Stimulated activated naive B cell treated with anti-CD40 and anti-IgM and Interleukin-4, amounts not matched to agents 10 μg/mL and 1 μg/mL and 100 μg/mL, for 72 hours (primary cell): Measurements from ENCODE around the gene KLHL2.
"Not testable (repeated sequence)": the region's sequence is repeated elsewhere in the genome, so short reads cannot be mapped to it uniquely, and the experiment has no call there.

Experiments used
- ATAC-seq, 2 donors: fragments of 150-1000 bp; cut with Tn5 transposase; replicated peaks; 2 replicates each; pipeline ENCODE4 v1.10.0; 2021; ENCODE audit warnings: moderate library complexity in 1 of 2
- DNase-seq: peaks from one replicate; pipeline ENCODE4 v3.0.0; 2021
- H3K27ac Mint-ChIP-seq: one replicate; pipeline ENCODE4 v1.8.0; 2022; ENCODE audit warnings: mild to moderate bottlenecking, mixed read lengths
- H3K27me3 Mint-ChIP-seq, 2 donors: one replicate each; pipeline ENCODE4 v1.8.0; 2022; ENCODE audit warnings: mixed read lengths in 2 of 2
- H3K36me3 Mint-ChIP-seq, 2 donors: one replicate each; pipeline ENCODE4 v1.8.0; 2022; ENCODE audit warnings: mixed read lengths in 2 of 2, mild to moderate bottlenecking in 1 of 2
- H3K4me1 Mint-ChIP-seq, 2 donors: one replicate each; pipeline ENCODE4 v1.8.0; 2022; ENCODE audit warnings: mixed read lengths in 2 of 2, mild to moderate bottlenecking in 1 of 2
- H3K4me3 Mint-ChIP-seq, 2 donors: one replicate each; pipeline ENCODE4 v1.8.0; 2022; ENCODE audit warnings: mild to moderate bottlenecking in 2 of 2, mixed read lengths in 2 of 2, moderate library complexity in 1 of 2
- H3K9me3 Mint-ChIP-seq, 2 donors: one replicate each; pipeline ENCODE4 v1.8.0; 2022; ENCODE audit warnings: mixed read lengths in 2 of 2, mild to moderate bottlenecking in 1 of 2

KLHL2 gene

GRCh38 chr4:165330071-165330470, 122.7 kb downstream of the KLHL2 start:
- Mint-ChIP-seq H3K9me3 (no peaks in the 10 kb centered on the region), H3K36me3 (peaks cover 24 to 38% of the 10 kb centered on the region in 2 donors), H3K4me1 (peaks cover 35 to 45% of the 10 kb centered on the region in 2 donors), H3K27ac (peak overlapping the region; percentile 33), H3K4me3 (peak overlapping the region; percentile 53 to 69), H3K27me3 (no peaks in the 10 kb centered on the region)
- ATAC-seq (no peak), DNase-seq (no peak)

DNA sequence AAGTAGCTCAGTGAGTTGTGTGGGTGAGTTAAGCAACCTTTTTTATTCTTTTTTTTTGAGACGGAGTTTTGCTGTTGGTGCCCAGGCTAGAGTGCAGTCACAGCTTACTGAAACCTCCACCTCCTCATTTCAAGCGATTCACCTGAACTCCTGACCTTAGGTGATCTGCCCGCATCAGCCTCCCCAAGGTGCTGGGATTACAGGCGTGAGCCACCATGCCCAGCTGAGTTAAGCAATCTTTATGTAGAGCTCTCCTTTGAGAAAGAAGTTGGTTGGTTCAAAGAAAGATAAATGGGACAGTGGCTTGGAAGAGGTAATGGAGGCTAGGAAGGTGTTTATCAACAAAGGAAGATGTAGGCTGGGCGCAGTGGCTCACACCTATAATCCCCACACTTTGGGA, 123.3 kb downstream of the KLHL2 start:
- Mint-ChIP-seq H3K4me1 (peaks cover 32 to 43% of the 10 kb centered on the region in 2 donors), H3K36me3 (peaks cover 28 to 39% of the 10 kb centered on the region in 2 donors), H3K27ac (peak overlapping the region; percentile 33), H3K9me3 (no peaks in the 10 kb centered on the region), H3K4me3 (peak overlapping the region; percentile 52 to 53), H3K27me3 (no peaks in the 10 kb centered on the region)
- ATAC-seq, result no peak
- no peak for DNase-seq

GRCh38 chr4:165331359-165331758, 124.0 kb downstream of the KLHL2 start:
- DNase-seq (no peak), ATAC-seq (no peak)
- Mint-ChIP-seq H3K27ac (peak overlapping the region; percentile 54), H3K36me3 (peaks cover 29 to 39% of the 10 kb centered on the region in 2 donors), H3K4me1 (peaks cover 27 to 36% of the 10 kb centered on the region in 2 donors), H3K4me3 (peak overlapping the region; percentile 52 to 53), H3K9me3 (no peaks in the 10 kb centered on the region), H3K27me3 (no peaks in the 10 kb centered on the region)

DNA sequence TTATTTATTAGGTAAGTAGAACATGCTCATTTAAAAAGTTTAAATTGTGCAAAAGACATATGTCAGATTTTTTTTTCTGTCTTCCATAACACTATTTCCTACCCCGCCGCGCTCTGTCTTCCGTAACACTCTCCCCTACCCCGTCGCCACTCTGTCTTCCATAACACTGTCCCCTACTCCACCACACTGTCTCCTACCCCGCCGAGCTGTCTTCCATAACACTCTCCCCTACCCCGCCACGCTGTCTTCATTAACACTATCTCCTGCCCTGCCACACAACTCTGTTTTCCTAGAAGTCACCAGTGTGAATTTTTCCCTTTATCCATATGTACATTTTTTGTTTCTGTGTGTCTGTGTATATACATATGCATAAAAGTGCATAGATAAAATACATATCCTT, 124.5 kb downstream of the KLHL2 start:
- no peak for ATAC-seq
- no peak overlapping the region for H3K27ac Mint-ChIP-seq
- H3K4me3 Mint-ChIP-seq, result peak overlapping the region; percentile 52 to 57
- no peaks in the 10 kb centered on the region for H3K27me3 Mint-ChIP-seq
- no peaks in the 10 kb centered on the region for H3K9me3 Mint-ChIP-seq
- peaks cover 29 to 42% of the 10 kb centered on the region in 2 donors for H3K36me3 Mint-ChIP-seq
- DNase-seq, result no peak
- H3K4me1 Mint-ChIP-seq, result peaks cover 26 to 35% of the 10 kb centered on the region in 2 donors

DNA sequence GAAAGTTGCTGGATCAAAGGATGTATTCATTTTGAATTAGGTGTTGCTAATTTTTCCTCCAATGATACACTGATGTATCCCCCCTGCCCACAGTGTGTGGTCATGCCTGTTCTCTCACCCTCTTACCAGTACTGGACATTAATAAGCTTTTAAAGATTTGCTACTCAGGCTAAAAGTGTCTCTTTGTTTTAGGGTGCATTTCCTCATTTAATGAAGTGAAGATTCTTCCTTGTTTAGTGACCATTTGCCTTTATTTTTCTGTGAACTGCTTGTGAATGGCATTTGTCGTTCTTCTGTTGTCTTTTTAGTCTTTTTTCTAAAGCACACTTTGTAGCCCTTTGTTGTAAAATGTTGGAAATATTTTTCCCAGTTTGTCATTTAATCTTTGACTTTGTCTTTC, 125.1 kb downstream of the KLHL2 start:
- Mint-ChIP-seq H3K36me3 (peaks cover 31 to 44% of the 10 kb centered on the region in 2 donors), H3K27ac (no peak overlapping the region), H3K4me3 (peak overlapping the region; percentile 52 to 57), H3K9me3 (no peaks in the 10 kb centered on the region), H3K4me1 (peaks cover 28 to 39% of the 10 kb centered on the region in 2 donors), H3K27me3 (no peaks in the 10 kb centered on the region)
- DNase-seq (no peak), ATAC-seq (no peak)

DNA sequence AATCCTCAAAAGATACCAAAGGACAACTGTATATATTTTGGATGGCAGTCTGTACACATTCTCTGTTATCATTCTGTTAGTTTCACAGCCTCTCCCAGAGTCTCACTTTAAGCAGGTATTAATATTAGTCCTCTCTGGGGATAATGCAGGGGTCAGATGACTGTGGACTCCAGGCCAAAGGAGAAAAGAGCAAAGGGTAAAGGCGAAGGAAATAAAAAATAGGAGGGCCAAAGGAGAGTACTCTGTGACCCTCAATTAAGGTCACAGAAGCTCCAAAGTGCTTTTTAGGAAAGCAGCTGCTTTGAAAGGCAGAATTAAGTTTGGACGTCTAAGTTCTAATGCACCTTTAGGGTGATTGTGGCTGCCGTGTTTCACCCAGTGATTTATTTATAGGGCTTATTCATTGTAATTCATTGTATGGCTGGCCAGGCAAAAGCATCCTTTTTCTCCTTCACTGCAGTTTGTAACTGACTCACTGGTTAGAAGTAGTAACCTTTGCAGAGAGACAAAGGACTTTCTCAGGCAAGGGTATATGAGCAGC, 127.9 kb downstream of the KLHL2 start:
- H3K27ac Mint-ChIP-seq, result no peak overlapping the region
- no peaks in the 10 kb centered on the region for H3K27me3 Mint-ChIP-seq
- DNase-seq (no peak), ATAC-seq (no peak)
- peaks cover 26 to 38% of the 10 kb centered on the region in 2 donors for H3K4me1 Mint-ChIP-seq
- peaks cover 28 to 42% of the 10 kb centered on the region in 2 donors for H3K36me3 Mint-ChIP-seq
- no peak overlapping the region for H3K4me3 Mint-ChIP-seq
- no peaks in the 10 kb centered on the region for H3K9me3 Mint-ChIP-seq

GRCh38 chr4:165336743-165337142, 129.4 kb downstream of the KLHL2 start:
- no peak overlapping the region for H3K27ac Mint-ChIP-seq
- ATAC-seq (no peak), DNase-seq (no peak)
- H3K27me3 Mint-ChIP-seq, result no peaks in the 10 kb centered on the region
- no peaks in the 10 kb centered on the region for H3K9me3 Mint-ChIP-seq
- peaks cover 17 to 27% of the 10 kb centered on the region in 2 donors for H3K36me3 Mint-ChIP-seq
- H3K4me1 Mint-ChIP-seq, result peaks cover 15 to 23% of the 10 kb centered on the region in 2 donors
- no peak overlapping the region for H3K4me3 Mint-ChIP-seq

- not testable (repeated sequence) for H3K4me3 Mint-ChIP-seq, H3K4me1 Mint-ChIP-seq, H3K27me3 Mint-ChIP-seq, DNase-seq, ATAC-seq, H3K27ac Mint-ChIP-seq, H3K9me3 Mint-ChIP-seq, H3K36me3 Mint-ChIP-seq
Measured at GRCh38 chr4:165342340-165342739, 135.0 kb downstream of the KLHL2 start.

- Mint-ChIP-seq H3K27ac (peak overlapping the region; percentile 59), H3K9me3 (no peaks in the 10 kb centered on the region), H3K27me3 (no peaks in the 10 kb centered on the region), H3K4me3 (no peak overlapping the region), H3K4me1 (no peaks in the 10 kb centered on the region), H3K36me3 (peaks cover 4 to 7% of the 10 kb centered on the region in 2 donors)
- ATAC-seq (no peak), DNase-seq (no peak)
Measured at GRCh38 chr4:165343353-165344191, 136.2 kb downstream of the KLHL2 start.

DNA sequence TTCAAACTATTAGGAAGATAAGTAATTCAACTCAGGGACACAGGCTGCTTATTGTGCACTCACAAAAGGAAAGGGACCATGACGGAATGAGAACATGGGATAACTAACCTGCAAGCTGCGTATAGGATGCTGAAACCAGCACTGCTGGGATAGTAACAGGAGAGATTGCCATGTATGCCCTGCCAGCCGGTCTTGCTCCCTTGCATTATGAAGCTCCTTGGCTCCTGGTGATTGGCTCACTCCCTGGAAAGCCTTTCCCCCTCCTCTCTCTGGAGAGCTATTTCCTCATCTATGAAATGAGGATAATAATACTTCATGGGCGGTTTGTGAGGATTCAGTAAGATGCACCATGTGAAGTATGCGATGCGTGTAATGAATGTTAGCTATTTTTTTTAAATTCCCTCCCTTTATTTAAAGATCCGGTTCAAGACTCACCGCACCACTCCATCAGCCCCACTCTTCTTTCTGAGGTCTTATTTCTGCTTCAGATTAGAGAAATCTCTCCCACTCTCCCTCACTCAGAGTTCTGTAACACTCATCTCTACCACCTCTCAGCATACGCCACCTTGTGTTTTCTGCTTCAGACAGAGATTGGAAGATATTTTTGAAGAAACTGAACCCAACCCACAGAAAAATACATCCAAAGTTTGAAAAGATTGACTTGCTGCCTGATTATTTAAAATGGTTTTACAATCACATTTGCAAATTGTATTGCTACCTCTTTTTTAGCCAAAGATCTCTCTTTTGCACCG, 138.5 kb downstream of the KLHL2 start:
- peaks cover 4 to 7% of the 10 kb centered on the region in 2 donors for H3K36me3 Mint-ChIP-seq
- DNase-seq (no peak), ATAC-seq (no peak)
- no peak overlapping the region for H3K27ac Mint-ChIP-seq
- no peaks in the 10 kb centered on the region for H3K9me3 Mint-ChIP-seq
- H3K4me1 Mint-ChIP-seq, result no peaks in the 10 kb centered on the region
- peaks cover 1 to 2% of the 10 kb centered on the region in 2 donors for H3K27me3 Mint-ChIP-seq
- no peak overlapping the region for H3K4me3 Mint-ChIP-seq

- no peak overlapping the region for H3K27ac Mint-ChIP-seq
- H3K27me3 Mint-ChIP-seq, result peaks cover 16% of the 10 kb centered on the region in 2 donors
- peaks cover 3 to 5% of the 10 kb centered on the region in 2 donors for H3K4me1 Mint-ChIP-seq
- no peak for ATAC-seq
- H3K36me3 Mint-ChIP-seq, result peaks cover 4 to 7% of the 10 kb centered on the region in 2 donors
- no peaks in the 10 kb centered on the region for H3K9me3 Mint-ChIP-seq
- no peak for DNase-seq
- no peak overlapping the region for H3K4me3 Mint-ChIP-seq
Measured at GRCh38 chr4:165347647-165348569, 140.5 kb downstream of the KLHL2 start.

GRCh38 chr4:165351359-165352130, 144.2 kb downstream of the KLHL2 start:
- Mint-ChIP-seq H3K36me3 (no peaks in the 10 kb centered on the region), H3K4me3 (no peak overlapping the region)
- ATAC-seq, result no peak

DNA sequence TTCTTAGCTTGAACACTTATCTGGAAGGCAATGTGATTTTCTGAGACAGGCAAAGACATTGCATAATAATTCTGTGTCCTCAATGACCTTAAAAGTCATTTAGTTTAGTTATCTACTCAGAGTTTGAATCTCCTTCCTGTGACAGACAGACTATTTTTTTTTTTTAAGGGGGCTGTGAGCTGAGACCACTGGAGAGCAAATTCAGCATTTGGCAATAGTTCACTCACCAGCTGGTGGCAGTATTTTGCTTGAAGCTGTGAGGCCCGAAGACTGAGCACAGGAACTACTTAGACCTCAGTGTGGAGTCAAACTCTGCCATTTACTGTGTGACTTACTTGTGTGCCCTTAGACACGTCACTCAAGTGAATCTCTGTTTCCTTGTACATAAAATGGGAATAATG, 148.5 kb downstream of the KLHL2 start:
- Mint-ChIP-seq H3K9me3 (no peaks in the 10 kb centered on the region), H3K27me3 (peaks cover 28 to 34% of the 10 kb centered on the region in 2 donors), H3K4me3 (no peak overlapping the region), H3K36me3 (no peaks in the 10 kb centered on the region), H3K27ac (no peak overlapping the region), H3K4me1 (peaks cover 3 to 5% of the 10 kb centered on the region in 2 donors)
- ATAC-seq, result peak; percentile 48 to 52
- DNase-seq, result no peak

More at GRCh38 chr4:165351359-165352130, 144.2 kb downstream of the KLHL2 start:
- H3K27me3 Mint-ChIP-seq, result peaks cover 19 to 23% of the 10 kb centered on the region in 2 donors
- peaks cover 3 to 5% of the 10 kb centered on the region in 2 donors for H3K4me1 Mint-ChIP-seq
- H3K27ac Mint-ChIP-seq, result peak overlapping the region; percentile 5
- DNase-seq, result no peak
- H3K9me3 Mint-ChIP-seq, result no peaks in the 10 kb centered on the region
